A204.1 (cell line): ENCODE results near the gene CST9L.

Experiments used
- FAIRE-seq: peaks from 2 replicates; lab custom pipeline; 2012; peaks lifted over from hg19 to GRCh38; lab: Jason Lieb, UNC

Gene CST9L, protein sequence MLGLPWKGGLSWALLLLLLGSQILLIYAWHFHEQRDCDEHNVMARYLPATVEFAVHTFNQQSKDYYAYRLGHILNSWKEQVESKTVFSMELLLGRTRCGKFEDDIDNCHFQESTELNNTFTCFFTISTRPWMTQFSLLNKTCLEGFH

DNA sequence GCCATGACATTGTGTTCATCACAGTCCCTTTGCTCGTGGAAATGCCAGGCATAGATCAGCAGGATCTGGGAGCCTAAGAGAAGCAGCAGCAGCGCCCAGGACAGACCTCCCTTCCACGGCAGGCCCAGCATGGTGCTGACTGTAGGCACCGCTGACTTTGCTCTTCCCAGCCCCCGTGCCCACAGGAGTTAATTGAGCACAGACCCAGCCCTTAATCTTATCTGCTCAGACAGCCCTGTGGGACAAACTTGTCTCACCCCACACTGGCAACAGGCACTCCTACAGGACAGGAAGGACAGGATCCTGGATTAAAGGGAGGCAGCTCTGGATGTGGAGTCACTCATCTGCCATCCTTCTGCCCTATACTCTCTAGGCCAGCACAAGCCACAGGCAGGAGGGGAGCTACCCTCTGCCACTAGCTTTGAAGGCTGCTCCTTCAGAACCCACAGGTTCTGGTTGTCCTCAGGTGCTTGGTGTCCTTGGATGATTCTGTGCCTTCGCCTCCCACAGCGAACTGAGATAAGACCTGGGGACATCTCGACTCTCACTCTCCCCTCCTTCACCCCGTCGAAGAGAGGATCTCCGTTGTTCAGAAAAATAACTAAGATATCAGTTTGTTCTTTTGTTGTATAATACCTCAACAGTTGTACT lies at the start of gene CST9L:
Gene CST9L (minus strand): TSS at position 165 of the 651 bp plus-strand sequence. CDS start 34 bp downstream, at position 131.
- no peak for FAIRE-seq

DNA sequence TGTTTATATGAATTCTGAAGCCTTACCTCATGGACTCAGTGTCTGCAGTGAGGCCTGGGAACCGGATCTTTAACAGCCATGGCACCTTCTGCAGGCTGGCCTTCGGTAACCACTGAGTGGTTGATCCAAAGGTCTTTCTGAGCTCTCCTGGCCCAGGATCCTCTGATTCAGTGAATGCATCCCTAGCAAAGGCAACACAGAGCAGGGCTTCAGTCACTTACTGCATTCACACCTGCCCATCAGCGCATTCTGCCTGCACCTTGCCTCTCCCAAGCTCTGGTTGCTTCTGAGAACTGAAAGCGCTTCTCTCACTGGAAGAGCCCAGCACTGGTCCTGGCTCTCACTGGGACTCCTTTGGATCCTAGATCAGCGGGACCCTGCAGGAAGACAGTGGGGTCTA lies 45.9 kb upstream of the CST9L start:
- no peak for FAIRE-seq

DNA sequence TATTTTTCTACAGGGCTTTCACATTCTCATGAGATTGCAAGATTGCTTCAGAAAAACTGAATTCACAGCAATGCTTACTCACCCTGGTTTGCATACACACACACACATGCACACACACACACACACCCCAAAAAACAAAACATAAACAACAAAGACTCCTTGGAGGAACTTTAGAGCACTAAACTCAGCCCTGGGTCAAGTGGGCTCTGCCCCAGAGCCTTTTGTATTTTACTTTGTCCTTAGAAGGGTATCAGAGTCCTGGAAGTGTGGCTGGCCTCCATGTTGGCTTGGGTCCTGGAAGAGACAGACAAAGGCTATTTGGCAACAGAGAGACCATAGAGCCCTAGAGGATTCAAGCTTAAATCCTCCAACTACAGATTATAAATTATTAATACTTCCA lies 45.4 kb upstream of the CST9L start:
- FAIRE-seq = no peak

DNA sequence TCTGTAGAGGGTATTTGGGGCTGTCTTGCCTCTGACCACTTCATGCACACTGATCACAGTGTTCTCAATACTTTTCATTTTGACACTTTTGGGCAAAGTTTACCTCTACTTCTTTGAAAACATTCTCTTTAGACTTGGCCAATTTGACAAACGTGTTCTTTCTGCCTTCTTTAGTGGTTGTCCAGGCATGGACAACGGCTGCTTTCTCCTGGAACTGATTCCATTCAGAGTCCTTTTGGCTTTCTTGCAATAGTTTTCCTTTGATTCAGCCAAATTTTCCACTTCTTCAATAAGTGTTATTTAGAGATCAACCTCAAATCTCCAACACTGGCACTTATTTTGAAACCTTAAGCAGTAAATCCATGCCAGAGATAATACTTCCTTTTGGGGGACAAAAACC lies 44.1 kb upstream of the CST9L start:
- FAIRE-seq = no peak

DNA sequence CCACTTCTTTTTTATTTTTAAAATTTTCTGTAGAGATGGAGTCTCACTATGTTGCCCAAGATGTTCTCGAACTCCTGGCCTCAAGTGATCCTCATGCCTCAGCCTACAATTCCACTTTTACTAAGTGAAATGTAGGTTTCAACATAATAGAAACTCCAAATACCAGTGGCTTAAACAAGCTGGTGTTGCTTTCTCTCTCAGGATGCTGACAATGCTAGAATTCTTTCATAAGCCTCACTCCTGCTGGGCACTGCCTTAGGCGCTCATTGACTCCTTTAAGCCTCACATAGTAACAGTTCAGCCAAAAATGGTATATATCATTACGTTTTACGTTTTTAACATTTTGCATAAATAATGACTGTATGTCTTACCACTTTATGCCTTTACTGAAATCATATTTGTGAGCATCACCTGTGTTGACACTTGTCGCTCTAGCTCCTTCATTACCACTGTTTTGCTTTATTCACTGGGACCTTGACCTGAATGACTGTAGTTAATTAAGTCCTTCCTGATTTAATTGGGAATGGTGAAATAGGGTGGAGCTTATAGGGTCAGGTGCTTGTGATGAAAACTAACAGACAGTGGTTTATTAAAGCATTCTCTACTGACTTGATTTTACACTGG lies 41.3 kb upstream of the CST9L start:
- FAIRE-seq = no peak

DNA sequence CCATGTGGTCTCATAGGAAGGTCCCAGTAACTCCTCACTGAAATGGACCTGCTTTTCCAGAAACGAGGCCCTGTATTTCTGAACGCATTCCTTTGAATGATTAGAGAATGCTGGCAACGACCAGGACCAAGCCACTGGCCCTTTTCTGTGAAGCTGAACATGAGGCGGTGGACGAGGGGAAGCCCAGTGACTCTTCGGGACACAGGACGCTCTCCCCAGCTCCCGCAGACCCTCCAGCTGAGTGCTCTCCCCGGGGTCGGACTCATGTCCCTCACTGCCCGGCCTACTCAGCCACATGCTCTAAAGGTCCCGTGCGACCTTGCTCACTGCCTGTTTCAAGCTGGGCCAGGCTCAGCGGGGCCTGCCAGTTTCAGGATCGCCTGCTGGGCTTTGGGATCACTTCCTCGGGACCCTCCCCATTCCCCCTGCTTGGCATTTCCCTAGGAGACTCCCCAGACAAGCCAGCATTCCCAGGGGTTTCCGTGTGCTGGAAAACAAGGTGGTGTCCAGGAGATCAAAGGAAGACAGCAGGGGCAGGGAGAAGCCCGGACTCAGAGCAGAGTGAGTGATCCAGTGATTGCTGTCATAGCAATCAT lies 40.1 kb upstream of the CST9L start:
- no peak for FAIRE-seq

DNA sequence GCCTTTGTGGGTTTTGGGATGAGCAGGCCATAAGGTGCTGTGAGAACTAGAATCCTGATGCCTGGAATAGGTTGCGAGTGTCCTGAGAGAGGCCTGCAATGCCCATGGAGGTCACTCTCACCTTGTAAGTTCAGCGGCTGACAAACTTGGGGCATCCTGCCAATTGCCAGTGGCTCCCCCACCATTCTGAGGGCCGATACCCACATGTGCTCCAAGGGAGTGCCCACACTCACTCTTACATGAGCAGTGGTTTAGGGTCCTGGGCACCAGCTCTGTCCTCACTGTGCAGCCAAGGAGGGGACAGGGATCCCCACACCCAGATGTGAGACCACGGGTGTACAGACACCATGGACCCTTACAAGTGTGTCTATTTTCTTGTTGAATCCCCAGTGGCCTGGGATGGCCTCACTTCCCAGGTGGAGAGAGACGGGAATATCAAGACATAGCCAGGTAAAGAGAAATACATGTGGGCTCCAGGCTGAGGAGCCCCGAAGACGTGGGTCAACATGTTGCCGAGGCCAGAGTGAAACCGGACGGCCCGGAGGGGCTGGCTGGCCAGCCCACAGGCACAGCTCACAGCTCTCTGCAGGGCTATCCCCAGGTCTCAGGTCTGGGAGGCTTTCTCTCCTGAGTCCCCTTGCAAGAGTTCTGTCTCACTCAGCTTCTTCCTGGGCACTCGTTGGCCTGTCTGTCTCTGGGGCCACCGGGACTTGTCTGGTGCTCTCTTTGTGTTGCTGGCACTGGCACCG lies 39.4 kb upstream of the CST9L start:
- FAIRE-seq = no peak

DNA sequence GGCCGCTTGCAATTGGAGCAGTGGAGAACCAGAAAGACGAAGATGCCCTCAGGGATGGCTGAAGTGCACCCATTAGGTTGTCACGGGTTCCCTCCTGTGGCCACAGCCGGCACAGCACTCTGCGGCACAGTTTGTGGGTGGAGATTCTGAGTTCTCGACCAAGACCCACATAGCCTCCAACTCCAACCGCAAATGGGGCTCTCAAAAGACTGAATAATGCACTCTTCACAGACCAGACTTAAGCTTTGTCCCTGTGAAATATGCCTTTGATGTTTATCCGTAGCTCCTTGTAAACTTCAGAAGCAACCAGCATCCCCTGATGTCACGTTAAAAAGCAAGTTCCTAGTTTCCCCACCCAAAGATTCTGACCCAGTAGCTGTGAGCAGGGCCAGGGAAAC lies 38.4 kb upstream of the CST9L start:
- no peak for FAIRE-seq

DNA sequence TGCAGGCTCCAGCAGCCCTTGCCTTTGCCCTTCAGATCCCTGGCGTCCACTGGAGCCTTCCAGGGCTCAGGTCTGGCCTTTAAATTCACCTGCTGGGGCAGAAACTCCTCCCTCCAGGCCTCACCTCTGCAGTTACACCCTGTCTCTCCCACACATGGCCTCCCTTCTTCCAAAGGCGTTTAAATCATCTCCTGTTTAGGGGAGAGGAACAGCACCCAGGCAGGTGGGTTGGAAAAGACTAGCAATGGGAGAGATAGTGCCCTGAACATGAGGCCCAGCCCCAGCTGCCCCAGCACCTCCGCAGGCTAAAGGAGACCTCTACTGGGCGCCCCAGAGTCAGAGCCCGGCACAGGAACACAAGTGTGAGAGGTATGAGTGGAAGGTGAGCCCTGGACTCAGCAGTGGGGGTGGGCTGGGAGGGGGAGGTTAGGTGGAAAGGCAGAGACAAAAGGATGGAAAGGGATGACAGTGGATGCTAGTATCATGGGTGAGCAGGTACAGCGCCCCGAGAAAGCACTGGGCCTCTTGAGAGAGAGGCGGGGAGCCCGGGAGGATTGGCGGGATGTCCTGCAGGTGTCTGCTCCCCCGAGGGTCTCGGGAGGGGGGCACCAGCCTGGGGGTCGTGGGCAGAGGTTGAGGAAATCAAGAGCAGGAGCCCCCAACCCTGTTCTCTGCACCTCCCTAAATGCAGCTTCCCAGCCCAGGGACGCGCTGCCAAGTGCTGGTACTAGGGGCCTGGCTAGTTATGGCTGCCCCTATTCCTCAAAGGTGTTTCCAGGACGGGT lies 37.8 kb upstream of the CST9L start, which contains the start of gene CST9:
Gene CST9 (minus strand): TSS at position 51 of the 785 bp plus-strand sequence. CDS start 53 bp downstream, outside the sequence.
- no peak for FAIRE-seq

DNA sequence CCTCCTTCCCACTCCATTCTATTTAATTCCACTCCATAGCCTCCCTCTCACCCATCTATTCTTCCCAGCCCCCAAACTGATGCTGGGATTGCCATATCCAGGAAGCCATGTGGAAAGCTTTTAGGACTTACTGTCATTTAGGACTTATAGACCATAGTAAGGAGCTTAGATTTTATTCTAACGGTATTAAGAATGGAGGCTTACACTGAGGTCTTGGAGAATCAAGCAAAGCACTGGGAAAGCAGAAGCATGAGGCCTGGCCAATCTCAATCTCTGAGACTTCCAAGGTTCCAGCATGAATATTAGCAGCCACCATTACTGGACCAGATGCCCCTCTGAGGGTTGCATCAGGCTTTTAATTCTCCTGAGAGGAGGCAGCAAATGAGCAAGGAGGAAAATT lies 36.0 kb upstream of the CST9L start:
- no peak for FAIRE-seq

DNA sequence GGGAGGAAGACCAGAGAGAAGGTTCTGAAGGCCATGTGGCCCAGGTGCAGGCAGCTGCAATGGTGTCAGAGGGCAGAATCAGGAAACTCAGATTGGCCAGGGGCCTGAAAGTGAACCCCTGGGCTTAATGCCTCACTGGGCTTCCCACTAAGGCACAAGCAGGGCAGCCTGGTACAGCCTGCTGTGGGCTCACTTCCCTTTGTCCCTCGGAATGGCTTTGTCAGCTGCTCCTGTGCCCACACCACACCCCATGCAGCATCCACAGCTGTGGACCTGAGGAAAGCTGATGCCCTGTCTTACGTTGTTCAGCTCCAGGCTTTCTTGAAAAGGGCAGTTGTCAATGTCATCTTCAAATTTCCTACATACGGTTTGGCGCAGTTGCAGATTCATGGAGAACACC lies 35.0 kb upstream of the CST9L start:
- FAIRE-seq = no peak

DNA sequence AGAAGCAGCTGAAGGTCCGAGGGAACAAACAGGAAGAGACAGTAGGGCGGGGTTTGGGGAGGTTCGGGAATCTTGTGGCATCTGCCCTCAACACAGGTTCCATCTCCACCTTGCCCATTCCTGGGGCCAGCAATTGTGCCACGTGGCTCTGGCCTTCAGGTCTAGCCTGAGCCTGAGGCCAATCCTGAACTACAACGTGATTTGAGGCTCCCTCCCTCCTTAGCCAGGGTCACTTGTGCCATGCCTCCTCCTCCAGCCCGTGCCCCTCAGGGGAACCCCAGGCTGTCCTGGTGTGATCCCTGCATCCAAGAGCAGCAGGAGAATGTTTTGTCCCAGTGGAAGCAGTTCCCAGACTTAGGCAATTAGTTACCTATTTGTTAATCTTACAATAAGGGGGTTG lies 34.4 kb upstream of the CST9L start:
- no peak for FAIRE-seq

DNA sequence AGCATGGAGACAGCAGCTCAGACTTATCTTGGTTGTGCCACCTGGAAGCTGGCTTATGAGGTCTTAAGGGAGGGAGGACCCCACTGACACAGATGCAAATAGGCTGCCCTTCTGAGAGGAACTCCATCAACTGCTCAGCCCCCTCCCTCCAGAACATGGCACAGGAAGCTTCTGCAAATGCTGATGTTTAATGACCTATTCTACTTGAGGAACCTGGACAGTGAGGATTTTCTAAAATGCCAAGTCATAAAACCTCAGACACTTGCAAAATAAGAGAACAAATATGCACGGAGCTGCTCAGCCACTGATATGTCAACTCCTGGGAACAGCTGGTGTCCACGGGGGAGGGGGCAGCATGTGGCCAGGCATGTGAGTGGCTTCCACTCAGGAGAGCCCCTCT lies 34.0 kb upstream of the CST9L start:
- no peak for FAIRE-seq

DNA sequence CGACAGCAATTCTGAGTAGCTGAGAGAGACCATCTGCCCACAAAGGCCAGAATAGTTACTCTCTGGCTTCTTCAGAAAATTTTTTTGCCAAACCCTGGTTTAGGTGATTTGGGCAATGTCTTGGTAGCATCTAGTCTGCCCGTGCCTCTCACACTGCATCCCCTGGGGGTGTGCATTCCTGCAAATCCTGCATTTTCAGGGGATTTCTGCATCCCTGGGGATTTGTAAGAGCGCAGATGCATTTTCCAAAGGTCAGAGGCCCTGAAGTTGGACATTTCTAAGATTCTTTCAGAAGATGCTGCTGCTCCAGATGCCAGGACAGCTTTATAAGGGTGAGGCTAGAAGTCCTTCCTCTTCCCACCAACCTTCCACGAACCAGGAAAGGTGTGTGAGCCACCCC lies 33.4 kb upstream of the CST9L start:
- FAIRE-seq = no peak

DNA sequence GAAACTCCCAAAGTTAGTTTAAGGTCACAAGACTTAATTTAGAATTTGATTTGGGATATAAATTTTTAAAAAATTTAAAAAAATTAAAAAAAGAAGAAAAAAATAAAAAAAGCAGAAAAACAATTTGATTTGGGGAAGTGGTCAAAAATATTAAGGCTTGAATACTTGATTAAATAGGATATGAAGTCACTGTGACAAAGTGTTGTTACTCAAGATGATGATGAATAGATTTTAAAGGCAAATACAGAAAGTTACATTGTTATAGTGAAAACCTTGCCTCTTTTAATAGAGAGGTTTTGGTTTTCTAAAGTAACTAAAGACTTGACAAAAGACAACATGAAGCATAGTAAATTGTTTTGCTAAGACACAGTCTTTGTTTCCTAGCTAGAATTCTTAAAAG lies 30.2 kb upstream of the CST9L start:
- FAIRE-seq = no peak

DNA sequence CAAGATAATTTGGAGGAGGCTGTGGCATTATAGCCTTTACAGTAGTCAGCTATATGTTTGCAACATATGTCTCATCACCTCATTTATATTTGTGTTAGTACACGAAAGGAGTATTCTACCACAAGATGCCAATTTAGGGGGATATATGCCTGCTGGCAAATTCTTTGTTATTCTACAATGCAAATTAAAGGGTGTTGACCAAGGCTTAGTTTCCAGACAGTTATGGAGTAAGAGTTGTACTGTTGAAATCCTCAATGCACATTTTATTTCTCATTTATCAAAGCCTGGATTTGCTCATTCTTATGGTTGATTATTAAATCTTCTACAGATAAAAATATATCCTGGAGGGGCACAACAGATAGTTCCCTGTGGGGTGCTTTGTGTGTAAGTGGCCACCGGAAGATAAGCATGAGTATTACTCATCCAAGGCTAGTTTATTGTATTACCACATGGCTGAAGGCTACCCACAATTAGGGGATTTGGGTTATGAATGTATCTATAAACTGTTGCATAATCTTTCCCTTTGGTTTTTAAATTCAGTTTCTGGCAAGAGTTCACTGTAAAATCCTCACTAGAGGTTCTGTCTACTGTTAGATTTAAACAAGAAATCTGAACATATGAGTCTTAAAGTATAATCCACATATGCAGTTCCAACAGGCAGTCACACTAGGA lies 28.4 kb upstream of the CST9L start:
- no peak for FAIRE-seq

DNA sequence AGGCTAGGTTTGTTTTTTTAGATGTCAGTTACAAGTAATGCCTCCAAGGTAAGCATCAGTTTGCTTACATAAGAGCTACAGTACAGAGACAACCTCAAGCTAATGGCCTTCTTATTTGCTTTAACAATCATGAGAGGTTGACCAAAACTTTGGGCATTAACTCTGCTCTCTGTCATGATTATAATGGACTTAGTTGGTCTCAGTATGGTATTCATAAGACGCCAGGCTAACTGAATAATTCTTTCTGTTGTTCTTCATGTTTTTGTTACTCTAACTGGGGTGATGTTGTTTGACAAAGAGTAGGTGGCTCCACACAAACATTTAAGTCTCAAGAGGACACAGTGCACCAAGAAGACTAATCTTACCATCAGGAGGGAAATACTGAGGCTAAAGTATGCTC lies 27.7 kb upstream of the CST9L start:
- FAIRE-seq = no peak

DNA sequence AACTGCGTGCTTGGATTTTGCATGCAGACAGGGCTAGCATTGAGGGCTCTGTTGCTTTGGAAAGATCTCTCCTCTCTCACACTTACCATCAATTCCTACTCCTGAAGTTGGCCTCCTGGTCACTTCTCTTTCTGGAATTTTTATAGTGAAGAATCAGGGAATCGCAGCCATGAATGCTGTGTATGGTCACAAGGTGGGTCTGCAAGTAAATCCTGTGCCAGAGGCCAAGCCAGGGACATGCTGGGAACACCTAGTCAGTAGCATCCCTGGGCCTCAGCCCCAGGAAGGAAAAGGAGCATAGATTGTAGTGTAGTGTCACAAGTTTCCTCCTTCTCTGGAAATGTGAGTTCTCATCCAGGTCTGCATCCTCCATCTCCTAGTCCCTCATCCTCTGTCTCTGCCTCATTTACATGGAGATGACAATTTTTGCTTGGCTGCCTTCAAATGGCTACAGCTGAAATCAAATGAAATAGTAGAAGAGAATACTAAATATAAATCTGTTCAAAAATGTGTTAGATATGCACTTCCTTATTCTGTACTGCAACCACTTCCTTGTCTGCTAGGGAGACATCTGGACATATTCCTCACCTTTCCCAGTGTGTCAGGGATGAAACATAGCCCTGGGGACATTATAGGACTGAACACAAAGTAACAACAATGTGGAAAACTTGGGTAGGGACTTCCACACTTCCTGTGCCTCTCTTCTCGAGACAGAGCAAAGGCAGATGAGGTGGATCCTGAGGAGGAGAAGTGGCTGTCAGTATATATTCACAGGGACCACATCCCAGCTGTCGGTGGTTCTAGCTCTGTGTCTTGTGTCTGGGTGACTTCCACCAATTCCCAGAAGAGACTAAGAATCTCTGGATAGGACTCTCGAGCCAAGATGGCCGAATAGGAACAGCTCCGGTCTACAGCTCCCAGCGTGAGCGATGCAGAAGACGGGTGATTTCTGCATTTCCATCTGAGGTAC lies 20.4 kb upstream of the CST9L start:
- no peak for FAIRE-seq

DNA sequence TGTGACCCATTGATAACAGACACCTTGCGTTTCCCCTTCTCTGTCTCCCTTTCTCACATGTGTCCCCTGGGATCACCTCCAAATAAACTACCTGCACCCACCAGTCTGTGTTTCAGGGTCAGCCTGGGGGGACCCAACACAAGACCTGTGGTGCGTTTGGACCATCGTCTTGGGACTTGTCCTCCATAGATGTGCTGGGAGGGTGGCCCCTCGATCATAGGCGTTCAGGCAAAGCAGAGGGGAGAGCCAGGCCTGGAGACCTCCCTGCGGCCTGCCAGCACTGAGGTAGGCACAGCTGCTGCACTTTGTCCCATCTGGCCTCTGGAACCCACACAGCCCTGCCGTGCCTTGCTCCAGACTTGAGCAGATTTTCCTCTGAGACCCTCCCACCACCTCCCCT lies 19.3 kb upstream of the CST9L start:
- FAIRE-seq = no peak
